Kidney epithelial cell (primary cell): Measurements from ENCODE around the gene ITIH3. TPM values are rescaled to one million over a fixed set of nuclear protein-coding genes. Genes with fewer than 3 reads are reported as not detected.

Experiments
- DNase-seq: peaks from one replicate; pipeline ENCODE4 v3.0.0-alpha.2; 2010; ENCODE audit warnings: low read depth
- H3K27me3 ChIP-seq: 2 replicates; pipeline ENCODE4 v1.6.0; 2011; ENCODE audit warnings: low read length; ENCODE audit not compliant: control insufficient read depth, insufficient read depth
- H3K36me3 ChIP-seq: 2 replicates; pipeline ENCODE4 v1.5.1; 2011; ENCODE audit warnings: low read length; ENCODE audit not compliant: control insufficient read depth, insufficient read depth
- H3K4me3 ChIP-seq: 2 replicates; pipeline ENCODE4 v1.5.1; 2011; ENCODE audit warnings: low read depth, mild to moderate bottlenecking, control low read depth, low read length
- CTCF ChIP-seq: IDR thresholded peaks from 2 replicates; pipeline ENCODE4 v1.5.1; 2011; ENCODE audit warnings: mild to moderate bottlenecking, moderate library complexity, low read length, control low read depth, inconsistent platforms; ENCODE audit not compliant: insufficient read depth, poor library complexity, severe bottlenecking
- total RNA-seq: library from RNA; depleted of rRNA; stranded (reverse); fragments of >200 nt; gene quantifications from 2 replicates; pipeline ENCODE4 v1.2.3, GENCODE V29; 2015

Gene ITIH3
- total RNA-seq, 1 donor from 2014 or later = not detected

- TF ChIP-seq CTCF = no peak
- H3K27me3 ChIP-seq = no peaks in the 10 kb centered on the region
- no peak for DNase-seq
- no peaks in the 10 kb centered on the region for H3K36me3 ChIP-seq
- no peak overlapping the region for H3K4me3 ChIP-seq
Observed at GRCh38 chr3:52795298-52795900, 803 bp downstream of the ITIH3 start.

- H3K36me3 ChIP-seq = no peaks in the 10 kb centered on the region
- no peaks in the 10 kb centered on the region for H3K27me3 ChIP-seq
- no peak for TF ChIP-seq CTCF
- H3K4me3 ChIP-seq = no peak overlapping the region
- no peak for DNase-seq
Observed at GRCh38 chr3:52796411-52796810, 1.8 kb downstream of the ITIH3 start.

- TF ChIP-seq CTCF = no peak
- no peak for DNase-seq
- no peak overlapping the region for H3K4me3 ChIP-seq
- no peaks in the 10 kb centered on the region for H3K36me3 ChIP-seq
- H3K27me3 ChIP-seq = no peaks in the 10 kb centered on the region
Observed at GRCh38 chr3:52798376-52798977, 3.9 kb downstream of the ITIH3 start.

GRCh38 chr3:52798978-52799476 lies 4.4 kb downstream of the ITIH3 start:
- no peak for DNase-seq
- peak; percentile 56 for TF ChIP-seq CTCF
- no peak overlapping the region for H3K4me3 ChIP-seq
- no peaks in the 10 kb centered on the region for H3K27me3 ChIP-seq
- H3K36me3 ChIP-seq = no peaks in the 10 kb centered on the region

- no peak for DNase-seq
- no peak overlapping the region for H3K4me3 ChIP-seq
- TF ChIP-seq CTCF = no peak
- H3K36me3 ChIP-seq = no peaks in the 10 kb centered on the region
- H3K27me3 ChIP-seq = no peaks in the 10 kb centered on the region
Observed at GRCh38 chr3:52800079-52800478, 5.5 kb downstream of the ITIH3 start.

- no peak for DNase-seq
- Histone ChIP-seq H3K4me3 (no peak overlapping the region), H3K36me3 (no peaks in the 10 kb centered on the region), H3K27me3 (no peaks in the 10 kb centered on the region)
- TF ChIP-seq CTCF = no peak
Observed at GRCh38 chr3:52801839-52802238, 7.2 kb downstream of the ITIH3 start.
